GM15510 (cell line): Measurements from ENCODE around the gene ATP6V1G3.

Source experiments
- POLR2A ChIP-seq: IDR thresholded peaks from 3 replicates; pipeline ENCODE4 v1.6.1; 2011; ENCODE audit warnings: borderline replicate concordance; ENCODE audit not compliant: insufficient read length; ENCODE audit errors: extremely low read depth

The ATP6V1G3 gene

GRCh38 chr1:198550941-198551524 lies 10.6 kb upstream of the ATP6V1G3 start:
- TF ChIP-seq POLR2A, result no peak

- TF ChIP-seq POLR2A, result no peak
Observed at GRCh38 chr1:198549866-198550265, 9.4 kb upstream of the ATP6V1G3 start.

GRCh38 chr1:198548890-198549289 lies 8.4 kb upstream of the ATP6V1G3 start:
- no peak for TF ChIP-seq POLR2A

- TF ChIP-seq POLR2A, result no peak
Observed at GRCh38 chr1:198545156-198545555, 4.7 kb upstream of the ATP6V1G3 start.

GRCh38 chr1:198544265-198544664 lies 3.8 kb upstream of the ATP6V1G3 start:
- no peak for TF ChIP-seq POLR2A

GRCh38 chr1:198543670-198544260 lies 3.3 kb upstream of the ATP6V1G3 start:
- TF ChIP-seq POLR2A, result no peak

- no peak for TF ChIP-seq POLR2A
Observed at GRCh38 chr1:198542632-198543031, 2.2 kb upstream of the ATP6V1G3 start.

- no peak for TF ChIP-seq POLR2A
Observed at GRCh38 chr1:198541737-198542136, 1.3 kb upstream of the ATP6V1G3 start.

- TF ChIP-seq POLR2A, result no peak
Observed at GRCh38 chr1:198538579-198539364, 1.7 kb downstream of the ATP6V1G3 start.

- TF ChIP-seq POLR2A, result no peak
Observed at GRCh38 chr1:198535631-198536030, 4.8 kb downstream of the ATP6V1G3 start.

GRCh38 chr1:198534548-198535418 lies 5.7 kb downstream of the ATP6V1G3 start:
- no peak for TF ChIP-seq POLR2A

GRCh38 chr1:198531891-198532290 lies 8.6 kb downstream of the ATP6V1G3 start:
- TF ChIP-seq POLR2A, result no peak

- no peak for TF ChIP-seq POLR2A
Observed at GRCh38 chr1:198530953-198531352, 9.5 kb downstream of the ATP6V1G3 start.

GRCh38 chr1:198529414-198529813 lies 11.1 kb downstream of the ATP6V1G3 start:
- TF ChIP-seq POLR2A, result no peak

- TF ChIP-seq POLR2A, result no peak
Observed at GRCh38 chr1:198528364-198528763, 12.1 kb downstream of the ATP6V1G3 start.
